A549 (cell line): ENCODE data around the gene EMB.

ENCODE experiments used
- FOSL2 ChIP-seq, 2 experiments: fragments of 450-650 bp in 1 of 2; fragments of >200 bp in 1 of 2; sonication (Bioruptor Twin) in 1 of 2; formaldehyde crosslinking; IDR thresholded peaks; 2 replicates each; pipeline versions ENCODE4 v1.5.0 to v1.6.1; 2016 to 2020; ENCODE audit warnings: mild to moderate bottlenecking in 1 of 2, moderate library complexity in 1 of 2
- JUN ChIP-seq, 2 experiments: fragments of >200 bp; sonication (Bioruptor Twin); formaldehyde crosslinking; IDR thresholded peaks; 2 replicates in 1 of 2; 3 replicates in 1 of 2; pipeline ENCODE4 v1.6.1; 2016 to 2017
- KDM1A ChIP-seq: fragments of 200-600 bp; sonication (generic); IDR thresholded peaks from 2 replicates; pipeline ENCODE4 v1.6.1; 2016; ENCODE audit warnings: low read depth, mild to moderate bottlenecking
- NPAS2 ChIP-seq: fragments of 250-450 bp; sonication (Bioruptor Pico); IDR thresholded peaks from 2 replicates; pipeline ENCODE4 v1.8.0; 2022; ENCODE audit warnings: mild to moderate bottlenecking, moderate library complexity, borderline replicate concordance
- TF ChIP-seq, protein P1 (sequence below): IDR thresholded peaks from 2 replicates; pipeline ENCODE4 v1.6.1; 2012
- TF ChIP-seq, protein P2 (sequence below): fragments of >200 bp; sonication (Bioruptor Twin); formaldehyde crosslinking; IDR thresholded peaks from 3 replicates; pipeline ENCODE4 v1.5.1; 2016

DNA sequence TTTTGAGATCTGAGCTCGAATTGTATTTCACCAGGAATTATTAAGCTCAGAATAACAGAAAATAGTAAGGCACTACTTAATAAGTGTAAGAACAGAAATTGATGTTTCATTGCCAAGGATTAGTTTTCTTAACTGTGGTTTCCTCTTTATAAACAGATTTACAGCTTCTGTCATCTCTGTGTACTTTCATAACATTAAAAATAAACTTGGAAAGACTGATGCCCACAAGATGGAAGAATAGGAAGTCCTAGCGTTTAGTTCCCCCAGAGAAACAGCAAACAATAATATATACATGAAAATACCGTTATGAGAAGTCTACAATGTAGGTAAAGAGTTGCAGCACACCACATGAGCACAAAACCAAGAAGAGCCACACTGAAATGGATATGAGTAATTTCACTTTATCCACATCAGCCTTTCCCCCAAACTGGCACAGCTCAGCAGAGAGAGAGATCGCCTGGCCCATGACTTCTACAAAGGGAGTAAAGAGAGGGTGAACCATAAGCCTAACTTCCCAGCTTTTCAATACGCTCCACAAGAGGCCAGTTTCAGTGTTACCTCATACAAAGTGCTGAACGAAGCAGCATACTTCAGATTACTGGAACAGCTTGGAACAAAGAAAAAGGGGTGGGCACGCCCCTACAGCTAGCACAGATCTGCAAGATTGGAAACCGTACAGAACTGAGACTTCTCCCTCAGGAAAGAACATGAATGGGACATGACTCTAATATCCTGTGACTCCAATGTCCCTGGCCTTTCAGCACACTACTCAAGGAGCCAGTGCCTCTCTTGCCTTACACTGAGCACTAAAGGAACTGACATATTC lies 75.4 kb downstream of the EMB start:
- TF ChIP-seq, protein P1, sequence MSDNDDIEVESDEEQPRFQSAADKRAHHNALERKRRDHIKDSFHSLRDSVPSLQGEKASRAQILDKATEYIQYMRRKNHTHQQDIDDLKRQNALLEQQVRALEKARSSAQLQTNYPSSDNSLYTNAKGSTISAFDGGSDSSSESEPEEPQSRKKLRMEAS = no peak
- TF ChIP-seq, protein P2, sequence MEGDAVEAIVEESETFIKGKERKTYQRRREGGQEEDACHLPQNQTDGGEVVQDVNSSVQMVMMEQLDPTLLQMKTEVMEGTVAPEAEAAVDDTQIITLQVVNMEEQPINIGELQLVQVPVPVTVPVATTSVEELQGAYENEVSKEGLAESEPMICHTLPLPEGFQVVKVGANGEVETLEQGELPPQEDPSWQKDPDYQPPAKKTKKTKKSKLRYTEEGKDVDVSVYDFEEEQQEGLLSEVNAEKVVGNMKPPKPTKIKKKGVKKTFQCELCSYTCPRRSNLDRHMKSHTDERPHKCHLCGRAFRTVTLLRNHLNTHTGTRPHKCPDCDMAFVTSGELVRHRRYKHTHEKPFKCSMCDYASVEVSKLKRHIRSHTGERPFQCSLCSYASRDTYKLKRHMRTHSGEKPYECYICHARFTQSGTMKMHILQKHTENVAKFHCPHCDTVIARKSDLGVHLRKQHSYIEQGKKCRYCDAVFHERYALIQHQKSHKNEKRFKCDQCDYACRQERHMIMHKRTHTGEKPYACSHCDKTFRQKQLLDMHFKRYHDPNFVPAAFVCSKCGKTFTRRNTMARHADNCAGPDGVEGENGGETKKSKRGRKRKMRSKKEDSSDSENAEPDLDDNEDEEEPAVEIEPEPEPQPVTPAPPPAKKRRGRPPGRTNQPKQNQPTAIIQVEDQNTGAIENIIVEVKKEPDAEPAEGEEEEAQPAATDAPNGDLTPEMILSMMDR = no peak
- TF ChIP-seq NPAS2 (CRISPR knock-in tag) (no peak), FOSL2 (IDR thresholded peaks at IDR 0.05) (no peak), FOSL2 (CRISPR knock-in tag; IDR thresholded peaks at IDR 0.05) (no peak), KDM1A (no peak), JUN (IDR thresholded peaks at IDR 0.05) (no peak)
